Type B pancreatic cell (in vitro differentiated cells): ENCODE data around the gene ARVCF. TPM values are rescaled to one million over a fixed set of nuclear protein-coding genes. Genes with fewer than 3 reads are reported as not detected.

Source experiments
- DNase-seq: peaks from one replicate; pipeline ENCODE4 v3.0.0; 2021; ENCODE audit warnings: mixed read lengths; ENCODE audit not compliant: unreplicated experiment; ENCODE audit errors: extremely low spot score
- H3K27ac Mint-ChIP-seq: 2 replicates; pipeline ENCODE4 v1.8.0; 2021; ENCODE audit warnings: mild to moderate bottlenecking, mixed read lengths
- H3K27me3 Mint-ChIP-seq: 2 replicates; pipeline ENCODE4 v1.8.0; 2021; ENCODE audit warnings: mixed read lengths
- H3K36me3 Mint-ChIP-seq: 2 replicates; pipeline ENCODE4 v1.8.0; 2021; ENCODE audit warnings: mixed read lengths
- H3K4me1 Mint-ChIP-seq: one replicate; pipeline ENCODE4 v1.8.0; 2021; ENCODE audit warnings: mixed read lengths; ENCODE audit not compliant: unreplicated experiment
- H3K4me3 Mint-ChIP-seq: 2 replicates; pipeline ENCODE4 v1.8.0; 2021; ENCODE audit warnings: mild to moderate bottlenecking, mixed read lengths
- H3K9me3 Mint-ChIP-seq: 2 replicates; pipeline ENCODE4 v1.8.0; 2021; ENCODE audit warnings: mixed read lengths
- CTCF ChIP-seq: fragments of 200-600 bp; sonication (generic); conservative IDR thresholded peaks from 2 replicates; pipeline ENCODE4 v1.5.0; 2021; ENCODE audit warnings: antibody characterized with exemption, mild to moderate bottlenecking
- total RNA-seq: library from RNA; stranded (reverse); gene quantifications from 2 replicates; pipeline ENCODE4 v1.2.1, GENCODE V29; 2021; ENCODE audit warnings: low replicate concordance

ARVCF gene
- total RNA-seq, 1 donor from 2014 or later: 55.3 TPM

GRCh38 chr22:19961201-19961580, 55.4 kb downstream of the ARVCF start:
- Mint-ChIP-seq H3K27ac (no peak overlapping the region), H3K9me3 (no peaks in the 10 kb centered on the region), H3K27me3 (no peaks in the 10 kb centered on the region), H3K4me3 (no peak overlapping the region), H3K4me1 (peaks cover 14% of the 10 kb centered on the region), H3K36me3 (no peaks in the 10 kb centered on the region)
- TF ChIP-seq CTCF: no peak
- DNase-seq: no peak

- Mint-ChIP-seq H3K9me3 (no peaks in the 10 kb centered on the region), H3K27me3 (no peaks in the 10 kb centered on the region), H3K36me3 (no peaks in the 10 kb centered on the region), H3K4me1 (peaks cover 9% of the 10 kb centered on the region), H3K27ac (peak overlapping the region; percentile 67), H3K4me3 (peak overlapping the region; percentile 59)
- no peak for TF ChIP-seq CTCF
- DNase-seq: no peak
These were observed 56.0 kb downstream of the ARVCF start for GRCh38 chr22:19960491-19961200.

- Mint-ChIP-seq H3K36me3 (no peaks in the 10 kb centered on the region), H3K27me3 (no peaks in the 10 kb centered on the region), H3K4me3 (peak overlapping the region; percentile 65), H3K27ac (peak overlapping the region; percentile 67), H3K9me3 (no peaks in the 10 kb centered on the region), H3K4me1 (peaks cover 9% of the 10 kb centered on the region)
- DNase-seq: no peak
- no peak for TF ChIP-seq CTCF
These were observed 56.8 kb downstream of the ARVCF start for GRCh38 chr22:19959587-19960490.

DNA sequence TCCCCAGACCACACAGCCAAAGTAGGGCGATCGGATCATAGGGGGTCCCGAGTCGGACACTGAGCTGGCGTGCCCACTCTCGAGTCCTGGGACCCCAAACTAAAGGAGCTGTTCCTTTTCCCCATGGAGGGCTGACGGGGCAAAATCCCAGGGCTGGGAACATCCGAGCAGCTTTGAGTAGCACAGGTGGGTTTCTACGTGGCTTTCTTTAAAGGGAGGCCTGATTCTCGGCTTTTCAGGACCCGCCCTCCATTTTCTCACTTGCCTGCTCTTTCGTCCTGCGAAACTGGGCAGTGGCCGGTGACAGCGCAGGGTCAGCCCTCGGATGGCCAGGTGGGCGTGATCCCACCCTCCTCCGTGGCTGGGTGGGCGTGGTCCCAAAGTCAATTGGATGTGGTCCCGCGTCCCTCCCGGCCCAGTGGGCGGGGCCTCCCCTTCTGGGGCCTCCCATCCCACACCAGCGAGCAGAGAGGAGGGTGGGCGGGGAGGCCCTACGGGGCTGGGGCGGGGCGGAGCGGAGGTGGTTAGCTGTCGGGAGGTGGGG, 57.5 kb downstream of the ARVCF start:
- TF ChIP-seq CTCF: no peak
- no peak for DNase-seq
- Mint-ChIP-seq H3K4me1 (peaks cover 9% of the 10 kb centered on the region), H3K27ac (peak overlapping the region; percentile 58), H3K36me3 (no peaks in the 10 kb centered on the region), H3K27me3 (no peaks in the 10 kb centered on the region), H3K9me3 (no peaks in the 10 kb centered on the region), H3K4me3 (peak overlapping the region; percentile 78)

DNA sequence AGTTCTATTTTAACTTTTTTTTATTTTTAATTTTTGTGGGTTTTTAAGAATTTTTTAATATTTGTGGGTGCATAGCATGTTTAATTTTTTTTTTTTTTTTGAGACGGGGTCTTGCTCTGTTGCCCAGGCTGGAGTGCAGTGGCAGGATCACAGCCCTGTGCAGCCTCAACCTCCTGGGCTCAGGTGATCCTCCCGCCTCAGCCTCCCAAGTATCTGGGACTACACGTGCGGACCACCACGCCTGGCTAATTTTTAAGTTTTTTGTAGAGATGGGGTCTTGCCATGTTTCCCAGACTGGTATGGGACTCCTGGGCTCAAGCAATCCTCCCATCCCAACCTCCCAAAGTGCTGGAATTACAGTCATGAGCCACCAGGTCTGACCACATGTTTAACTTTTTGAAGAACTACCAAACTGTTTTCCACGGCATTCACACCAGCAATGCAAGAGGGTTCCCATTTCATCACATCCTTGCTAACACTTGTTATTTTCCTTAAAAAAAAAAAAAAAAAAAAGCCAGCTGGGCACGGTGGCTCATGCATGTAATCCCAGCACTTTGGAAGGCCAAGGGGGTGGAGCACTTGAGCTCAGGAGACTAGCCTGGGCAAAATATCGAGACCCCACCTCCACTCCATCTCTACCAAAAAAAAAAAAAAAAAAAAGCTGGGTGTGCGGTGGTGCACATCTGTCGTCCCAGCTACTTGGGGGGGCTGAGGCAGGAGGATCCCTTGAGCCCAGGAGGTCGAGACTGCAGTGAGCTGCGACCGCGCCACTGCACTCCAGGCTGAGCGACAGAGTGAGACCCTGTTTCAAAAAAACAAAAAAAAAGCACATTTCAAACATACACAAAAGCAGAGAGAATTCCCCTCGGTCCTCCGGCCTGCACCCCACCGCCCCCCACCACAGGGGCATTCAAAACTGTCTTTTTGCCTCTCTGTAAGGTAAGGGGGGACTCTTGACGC, 58.3 kb downstream of the ARVCF start:
- Mint-ChIP-seq H3K4me1 (peaks cover 14% of the 10 kb centered on the region), H3K9me3 (no peaks in the 10 kb centered on the region), H3K36me3 (no peaks in the 10 kb centered on the region), H3K27ac (peak overlapping the region; percentile 58), H3K4me3 (peak overlapping the region; percentile 78), H3K27me3 (no peaks in the 10 kb centered on the region)
- DNase-seq: no peak
- no peak for TF ChIP-seq CTCF
